IPS DF 4.7 (cell line): ENCODE results near the gene ATN1.
A peak's percentile ranks its signal among the peaks of the same experiment; 100 is the strongest.

ENCODE experiments used
- DNase-seq: peaks from one replicate; pipeline ENCODE4 v3.0.0-alpha.2; 2013; ENCODE audit warnings: low spot score; ENCODE audit errors: extremely low read depth

ATN1 gene

GRCh38 chr12:6956021-6956727 lies 28.4 kb downstream of the ATN1 start:
- DNase-seq: no peak

GRCh38 chr12:6957151-6957701 lies 29.5 kb downstream of the ATN1 start:
- DNase-seq: no peak

- DNase-seq: no peak
These were observed 30.2 kb downstream of the ATN1 start for GRCh38 chr12:6957741-6958608.

GRCh38 chr12:6958609-6959057 lies 30.9 kb downstream of the ATN1 start:
- no peak for DNase-seq

GRCh38 chr12:6959058-6959804 lies 31.5 kb downstream of the ATN1 start:
- no peak for DNase-seq

- no peak for DNase-seq
These were observed 32.2 kb downstream of the ATN1 start for GRCh38 chr12:6959805-6960592.

GRCh38 chr12:6960593-6961277 lies 33.0 kb downstream of the ATN1 start:
- no peak for DNase-seq

GRCh38 chr12:6961278-6961694 lies 33.5 kb downstream of the ATN1 start:
- DNase-seq: no peak

GRCh38 chr12:6961695-6962284 lies 34.0 kb downstream of the ATN1 start:
- peak; percentile 58 for DNase-seq

- DNase-seq: no peak
These were observed 34.7 kb downstream of the ATN1 start for GRCh38 chr12:6962285-6963015.

GRCh38 chr12:6963016-6963731 lies 35.4 kb downstream of the ATN1 start:
- no peak for DNase-seq

GRCh38 chr12:6963791-6964413 lies 36.1 kb downstream of the ATN1 start:
- no peak for DNase-seq

- DNase-seq: no peak
These were observed 36.9 kb downstream of the ATN1 start for GRCh38 chr12:6964605-6965025.

GRCh38 chr12:6965026-6965661 lies 37.4 kb downstream of the ATN1 start:
- DNase-seq: no peak

GRCh38 chr12:6965714-6966113 lies 38.0 kb downstream of the ATN1 start:
- no peak for DNase-seq

GRCh38 chr12:6966351-6966750 lies 38.6 kb downstream of the ATN1 start:
- DNase-seq: no peak

- no peak for DNase-seq
These were observed 39.9 kb downstream of the ATN1 start for GRCh38 chr12:6967651-6968100.
